MM.1S (cell line): ENCODE results near the gene PLD3.
A peak's percentile ranks its signal among the peaks of the same experiment; 100 is the strongest.

Source experiments
- DNase-seq: peaks from one replicate; pipeline ENCODE4 v3.0.0-alpha.2; 2015
- H2AFZ ChIP-seq: fragments of 300-600 bp; sonication (generic); 2 replicates; pipeline ENCODE4 v1.6.0; 2016; ENCODE audit warnings: antibody characterized with exemption, low read length
- H3F3A ChIP-seq: fragments of 300-600 bp; sonication (generic); 2 replicates; pipeline ENCODE4 v1.6.1; 2016; ENCODE audit warnings: mild to moderate bottlenecking, antibody characterized with exemption, low read length, moderate library complexity, mixed read lengths; ENCODE audit not compliant: insufficient read depth
- H3K27ac ChIP-seq: fragments of 300-600 bp; sonication (generic); 2 replicates; pipeline ENCODE4 v1.5.1; 2016; ENCODE audit warnings: mild to moderate bottlenecking, low read length
- H3K27me3 ChIP-seq: fragments of 300-600 bp; sonication (generic); replicated peaks from 2 replicates; pipeline ENCODE4 v1.6.0; 2016; ENCODE audit warnings: low read length; ENCODE audit not compliant: insufficient read depth
- H3K36me3 ChIP-seq: fragments of 300-600 bp; sonication (generic); replicated peaks from 2 replicates; pipeline ENCODE4 v1.6.1; 2016; ENCODE audit warnings: mild to moderate bottlenecking, low read length, mixed read lengths; ENCODE audit not compliant: insufficient read depth
- H3K4me1 ChIP-seq: fragments of 300-600 bp; sonication (generic); 2 replicates; pipeline ENCODE4 v1.6.1; 2016; ENCODE audit warnings: low read length, mixed read lengths
- H3K4me2 ChIP-seq: fragments of 300-600 bp; sonication (generic); 2 replicates; pipeline ENCODE4 v1.6.0; 2016; ENCODE audit warnings: low read depth, low read length
- H3K4me3 ChIP-seq: fragments of 300-600 bp; sonication (generic); 2 replicates; pipeline ENCODE4 v1.5.1; 2016; ENCODE audit warnings: low read length, mixed read lengths
- H3K79me2 ChIP-seq: fragments of 300-600 bp; sonication (generic); 2 replicates; pipeline ENCODE4 v1.6.1; 2016; ENCODE audit warnings: mixed run types, low read length, mixed read lengths
- H3K9ac ChIP-seq: fragments of 300-600 bp; sonication (generic); 2 replicates; pipeline ENCODE4 v1.6.1; 2016; ENCODE audit warnings: low read length, mixed read lengths
- H3K9me2 ChIP-seq: fragments of 300-600 bp; sonication (generic); replicated peaks from 2 replicates; pipeline ENCODE4 v1.6.1; 2016; ENCODE audit warnings: mild to moderate bottlenecking, low read length, mixed read lengths; ENCODE audit not compliant: insufficient read depth
- H3K9me3 ChIP-seq: fragments of 300-600 bp; sonication (generic); replicated peaks from 2 replicates; pipeline ENCODE4 v1.6.1; 2016; ENCODE audit warnings: mild to moderate bottlenecking, low read length, mixed read lengths; ENCODE audit not compliant: insufficient read depth
- H4K20me1 ChIP-seq: fragments of 300-600 bp; sonication (generic); 2 replicates; pipeline ENCODE4 v1.6.1; 2016; ENCODE audit warnings: mild to moderate bottlenecking, low read length, moderate library complexity, mixed read lengths; ENCODE audit not compliant: insufficient read depth
- CTCF ChIP-seq: fragments of 300-600 bp; sonication (generic); IDR thresholded peaks from 2 replicates; pipeline ENCODE4 v1.5.1; 2016; ENCODE audit warnings: antibody characterized with exemption, low read length, mixed read lengths
- EZH2 ChIP-seq: fragments of 300-600 bp; sonication (generic); optimal IDR thresholded peaks from 2 replicates; pipeline ENCODE3; 2017; ENCODE audit warnings: low read depth, mild to moderate bottlenecking, antibody characterized with exemption, low read length, mixed read lengths
- EZH2phosphoT487 ChIP-seq: fragments of 300-600 bp; sonication (generic); IDR thresholded peaks from 2 replicates; pipeline ENCODE4 v1.6.1; 2018; ENCODE audit warnings: antibody characterized with exemption, low read length

Gene PLD3

GRCh38 chr19:40424637-40425449, 76.3 kb downstream of the PLD3 start:
- Histone ChIP-seq H3K9me2 (no peaks in the 10 kb centered on the region), H3K27me3 (no peaks in the 10 kb centered on the region; the same call in 1 of the 2 replicates), H3K27ac (peak overlapping the region; percentile 77; the same call in 1 of the 2 replicates), H3K4me3 (peak overlapping the region; percentile 84), H3K36me3 (no peaks in the 10 kb centered on the region), H3K9ac (peak overlapping the region; percentile 90), H3K79me2 (peaks cover 4% of the 10 kb centered on the region), H2AFZ (peak overlapping the region; percentile 92), H3K4me2 (peak overlapping the region; percentile 96), H4K20me1 (no peaks in the 10 kb centered on the region), H3K9me3 (no peaks in the 10 kb centered on the region), H3K4me1 (peaks cover 7% of the 10 kb centered on the region), H3F3A (peaks cover 5% of the 10 kb centered on the region)
- TF ChIP-seq EZH2phosphoT487 (no peak), CTCF (no peak), EZH2 (no peak)
- DNase-seq = no peak

- Histone ChIP-seq H3K79me2 (peaks cover 4% of the 10 kb centered on the region), H3F3A (peaks cover 5% of the 10 kb centered on the region), H3K4me3 (peak within 1 kb of the TSS; percentile 84), H3K9me3 (no peaks in the 10 kb centered on the region), H3K9ac (peak within 1 kb of the TSS; percentile 90), H2AFZ (peak within 1 kb of the TSS; percentile 99), H3K4me1 (peaks cover 7% of the 10 kb centered on the region), H4K20me1 (no peaks in the 10 kb centered on the region), H3K36me3 (no peaks in the 10 kb centered on the region), H3K9me2 (no peaks in the 10 kb centered on the region), H3K27ac (peak within 1 kb of the TSS; percentile 77; the same call in 1 of the 2 replicates), H3K4me2 (peak within 1 kb of the TSS; percentile 96), H3K27me3 (no peaks in the 10 kb centered on the region)
- TF ChIP-seq EZH2phosphoT487 (no peak), CTCF (peak; percentile 69), EZH2 (no peak)
- peak; percentile 100 for DNase-seq
Measured at GRCh38 chr19:40425450-40426287, 77.2 kb downstream of the PLD3 start, which contains the start of gene SERTAD1. Gene SERTAD1, minus strand, starts transcription at chr19:40425992. Its CDS starts 2,446 bp downstream, at chr19:40423546.
